ENCODE data around the gene IRX1. TPM values are rescaled to one million over a fixed set of nuclear protein-coding genes. Genes with fewer than 3 reads are reported as not detected.

IRX1 gene
- total and polyA plus RNA-seq, 2 donors (not counting 1 experiment from before 2014, with no cell fraction given): not detected

GRCh38 chr5:3584724-3585531, 10.7 kb upstream of the IRX1 start:
- DNase-seq (no peak), ATAC-seq (ENCODE audit: low read depth) (no peak)
- H3K27me3 ChIP-seq (replicated peaks in 1 of 4; ENCODE audit: control extremely low read depth in 1 of 4, control insufficient read depth in 3 of 4, insufficient read depth in 4 of 4, low read length in 3 of 4): peaks cover 0 to 12% (median 5%) of the 10 kb centered on the region in 4 experiments
- no peak overlapping the region for H3K4me2 ChIP-seq (replicated peaks; ENCODE audit: low read depth, low read length, poor library complexity, severe bottlenecking)
- H4K20me1 ChIP-seq (ENCODE audit: control insufficient read depth, insufficient read depth, low read length, poor library complexity, severe bottlenecking): no peaks in the 10 kb centered on the region
- H2AFZ ChIP-seq (ENCODE audit: insufficient read depth, low read depth, low read length, poor library complexity, severe bottlenecking): no peak overlapping the region
- ChIA-PET POLR2A (no interaction called here), CTCF (no interaction called here)
- 86% methylated on average over 1 of the region's 5 CpGs for WGBS (ENCODE audit: insufficient coverage)
- Mint-ChIP-seq H3K9me3 (ENCODE audit: insufficient read depth) (no peaks in the 10 kb centered on the region), H3K4me3 (no peak overlapping the region), H3K4me1 (no peaks in the 10 kb centered on the region), H3K27me3 (peaks cover 12% of the 10 kb centered on the region), H3K27ac (no peak overlapping the region)
- H3K9me3 ChIP-seq (ENCODE audit: control extremely low read depth in 1 of 3, control insufficient read depth in 2 of 3, insufficient read depth in 1 of 3, low read length in 2 of 3): peaks cover 0 to 9% (median 0%) of the 10 kb centered on the region in 3 donors
- H3K4me1 ChIP-seq (ENCODE audit: control insufficient read depth in 2 of 2, insufficient read depth in 2 of 2, low read length in 2 of 2): no peaks in the 10 kb centered on the region
- no peaks in the 10 kb centered on the region for H3K36me3 ChIP-seq (replicated peaks in 1 of 2; ENCODE audit: control extremely low read depth in 1 of 2, control insufficient read depth in 1 of 2, extremely low read depth in 1 of 2, insufficient read depth in 2 of 2, low read length in 1 of 2)
- H3K4me3 ChIP-seq (ENCODE audit: control extremely low read depth in 1 of 5, extremely low read depth in 1 of 5, insufficient read depth in 1 of 5, low read depth in 2 of 5, low read length in 4 of 5): no peak overlapping the region
- H3K9ac ChIP-seq (ENCODE audit: low read length): no peak overlapping the region
- TF ChIP-seq CTCF (IDR thresholded peaks at IDR 0.05) (no peak), EZH2 (IDR thresholded peaks at IDR 0.05; ENCODE audit: borderline replicate concordance, insufficient read depth, low read depth, low read length, poor library complexity, severe bottlenecking) (no peak)
- H3K79me2 ChIP-seq (ENCODE audit: control insufficient read depth, insufficient read depth, low read length): no peaks in the 10 kb centered on the region
- intact Hi-C loops (cut with micrococcal nuclease): no loop called here
- H3K27ac ChIP-seq (ENCODE audit: low read length in 2 of 2): no peak overlapping the region
